GM18502 (cell line): Measurements from ENCODE around the gene IL17RB.

Source experiments
- ATAC-seq: cut with Tn5 transposase; IDR thresholded peaks from one replicate; pipeline ENCODE4 v1.9.1; 2021; ENCODE audit warnings: mild to moderate bottlenecking; ENCODE audit not compliant: unreplicated experiment, poor library complexity

IL17RB gene, protein sequence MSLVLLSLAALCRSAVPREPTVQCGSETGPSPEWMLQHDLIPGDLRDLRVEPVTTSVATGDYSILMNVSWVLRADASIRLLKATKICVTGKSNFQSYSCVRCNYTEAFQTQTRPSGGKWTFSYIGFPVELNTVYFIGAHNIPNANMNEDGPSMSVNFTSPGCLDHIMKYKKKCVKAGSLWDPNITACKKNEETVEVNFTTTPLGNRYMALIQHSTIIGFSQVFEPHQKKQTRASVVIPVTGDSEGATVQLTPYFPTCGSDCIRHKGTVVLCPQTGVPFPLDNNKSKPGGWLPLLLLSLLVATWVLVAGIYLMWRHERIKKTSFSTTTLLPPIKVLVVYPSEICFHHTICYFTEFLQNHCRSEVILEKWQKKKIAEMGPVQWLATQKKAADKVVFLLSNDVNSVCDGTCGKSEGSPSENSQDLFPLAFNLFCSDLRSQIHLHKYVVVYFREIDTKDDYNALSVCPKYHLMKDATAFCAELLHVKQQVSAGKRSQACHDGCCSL

GRCh38 chr3:53846134-53846850, at the start of gene IL17RB, which contains the start of gene CHDH:
IL17RB (plus strand) TSS chr3:53846568; CDS start chr3:53846589, 21 bp downstream.
CHDH (minus strand) TSS chr3:53846419; CDS start chr3:53824008, 22,411 bp downstream.
- peak; percentile 45 for ATAC-seq

GRCh38 chr3:53798144-53798543, 48.2 kb upstream of the IL17RB start:
- ATAC-seq: no peak

GRCh38 chr3:53799338-53799865, 47.0 kb upstream of the IL17RB start:
- no peak for ATAC-seq

DNA sequence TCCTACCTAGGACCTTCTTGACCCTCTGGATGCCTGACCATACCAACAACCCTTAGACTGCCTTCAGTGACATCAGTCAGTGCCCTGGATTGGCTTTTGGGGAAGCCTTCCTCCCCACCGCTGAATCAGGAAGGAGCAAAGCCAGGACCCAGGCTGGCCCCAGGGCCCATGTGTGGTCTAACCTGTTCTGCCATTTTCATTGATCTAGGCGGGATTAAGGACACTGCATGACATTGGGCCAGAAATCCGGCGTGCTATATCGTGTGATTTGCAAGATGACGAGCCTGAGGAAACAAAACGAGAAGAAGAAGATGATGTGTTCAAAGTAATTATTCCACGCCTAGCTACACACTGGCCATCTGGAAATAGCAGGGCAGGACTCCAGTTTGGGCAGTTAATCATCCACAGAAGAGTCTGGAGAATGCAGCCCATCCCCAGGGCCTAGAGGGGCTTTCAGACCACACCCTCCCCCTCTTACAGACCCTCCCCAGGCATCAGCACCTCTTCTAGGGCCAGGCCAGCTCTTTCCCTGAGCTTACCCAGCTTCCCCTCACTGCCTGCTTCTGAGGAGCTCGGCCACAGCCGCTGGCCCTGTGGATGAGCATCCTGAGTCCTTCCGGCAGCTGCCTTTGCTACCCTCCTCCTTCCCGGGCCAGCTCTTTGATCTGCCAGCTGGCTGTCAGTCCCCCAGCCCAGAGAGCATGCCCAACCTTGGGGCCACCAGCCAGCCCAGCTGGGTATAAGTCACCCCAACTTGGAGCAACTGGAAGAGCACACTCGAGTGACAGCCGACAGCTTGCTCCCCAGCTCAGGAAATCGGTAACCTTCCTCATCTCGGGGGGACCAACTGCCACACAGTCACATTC, 46.1 kb upstream of the IL17RB start:
- no peak for ATAC-seq

- ATAC-seq: no peak
Observed at GRCh38 chr3:53801319-53801718, 45.0 kb upstream of the IL17RB start.

DNA sequence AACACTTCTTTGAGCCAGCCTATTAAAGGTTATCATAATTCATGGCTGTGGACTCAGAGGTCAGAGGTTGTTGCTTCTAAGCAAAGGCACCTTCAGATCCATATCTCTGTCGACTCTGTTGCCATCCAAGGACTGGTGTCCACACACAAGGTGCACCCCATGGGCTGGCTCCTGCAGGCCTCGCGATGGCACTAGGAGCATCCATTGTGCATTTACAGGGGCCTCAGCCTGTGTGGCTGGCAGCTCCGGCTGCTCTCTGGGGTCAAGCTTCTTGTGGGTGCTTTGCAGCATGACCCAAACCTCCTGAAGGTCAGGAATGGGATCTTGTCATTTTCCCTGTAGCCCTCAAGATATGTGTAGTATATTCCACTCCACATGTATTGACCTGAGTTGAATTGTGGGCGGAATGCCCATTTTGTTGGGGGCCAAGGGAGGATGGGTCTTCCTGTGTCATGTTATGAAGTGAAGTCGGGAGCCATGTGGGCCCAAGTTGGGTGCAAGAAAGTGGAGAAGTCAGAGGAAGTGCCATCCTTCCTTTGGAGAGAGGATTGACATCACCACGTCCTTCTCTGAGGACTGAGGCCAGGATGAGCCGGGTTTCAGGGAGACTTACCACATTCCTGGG, 44.0 kb upstream of the IL17RB start:
- no peak for ATAC-seq

DNA sequence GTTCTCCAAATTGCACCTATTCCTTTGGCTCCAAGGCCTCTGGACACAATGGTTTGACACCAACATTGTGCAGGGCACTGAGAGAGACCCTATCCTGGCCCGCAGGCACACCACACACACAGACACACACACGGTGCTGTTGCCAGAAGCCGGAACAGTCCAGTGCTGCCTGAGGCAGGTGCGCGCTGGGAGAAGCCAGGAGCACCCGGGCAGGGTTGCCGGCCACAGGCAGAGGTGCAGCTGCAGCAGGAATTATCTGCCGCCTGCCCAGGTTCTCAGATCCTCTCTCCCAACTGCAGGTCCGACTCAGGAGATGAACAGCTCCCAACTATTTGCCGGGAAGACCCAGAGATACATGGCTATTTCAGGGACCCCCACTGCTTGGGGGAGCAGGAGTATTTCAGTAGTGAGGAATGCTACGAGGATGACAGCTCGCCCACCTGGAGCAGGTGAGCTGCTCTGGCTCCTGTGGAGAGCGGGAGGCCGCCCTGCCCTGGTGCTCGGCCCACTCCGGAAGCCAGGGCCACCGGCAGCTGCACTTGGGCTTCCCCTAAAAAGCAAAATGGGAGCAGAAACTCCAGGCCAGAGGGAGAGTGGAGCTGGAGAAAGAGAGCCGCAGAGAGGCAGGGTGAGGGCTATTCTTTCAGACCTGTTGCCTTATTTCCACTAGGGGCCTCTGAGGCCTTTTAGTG, 43.1 kb upstream of the IL17RB start:
- ATAC-seq: no peak

DNA sequence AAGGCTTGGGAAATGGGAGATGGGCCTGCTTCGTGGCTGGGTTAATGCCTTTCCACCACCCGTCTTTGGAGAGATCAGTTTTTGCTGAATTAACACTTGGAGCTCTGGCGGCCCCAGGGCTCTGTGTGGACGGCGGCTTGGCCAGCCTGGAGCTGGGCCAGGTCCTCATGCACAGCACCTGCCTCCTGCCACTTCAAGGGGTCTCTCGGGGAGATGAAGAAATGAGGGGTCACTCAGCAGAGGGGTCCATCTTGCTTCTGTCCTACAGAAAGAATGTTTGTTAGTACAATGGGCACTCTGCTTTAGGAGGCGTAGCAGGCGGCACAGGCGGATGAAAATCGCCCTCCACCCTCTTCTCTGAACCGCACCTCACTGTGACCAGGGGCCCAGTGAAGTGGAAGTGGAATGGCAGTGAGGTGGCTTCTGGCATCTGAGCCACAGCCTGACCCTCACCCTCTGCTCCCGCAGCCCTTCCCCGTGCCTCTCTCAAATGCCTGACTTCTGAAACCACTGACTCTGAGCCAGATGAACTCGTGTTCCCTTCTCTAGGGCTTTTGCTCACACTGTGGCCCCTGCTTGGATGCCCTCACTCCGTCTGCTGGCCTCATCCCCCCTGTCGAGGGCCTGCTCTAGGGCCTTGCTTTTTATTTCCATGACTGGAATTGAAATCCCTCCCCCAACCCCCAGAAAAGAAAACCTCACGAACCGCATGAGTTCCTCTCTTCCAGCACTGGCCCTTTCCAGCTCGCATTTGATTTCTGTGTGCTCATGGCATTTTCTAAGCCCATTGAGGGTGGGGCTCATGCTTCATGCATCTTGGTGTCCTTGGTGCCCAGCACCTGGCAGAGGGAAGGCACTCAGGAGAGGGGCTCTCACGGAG, 42.3 kb upstream of the IL17RB start:
- no peak for ATAC-seq

GRCh38 chr3:53804697-53805462, 41.5 kb upstream of the IL17RB start:
- ATAC-seq: peak; percentile 84

- ATAC-seq: no peak
Observed at GRCh38 chr3:53805463-53806159, 40.8 kb upstream of the IL17RB start.

GRCh38 chr3:53806182-53807116, 39.9 kb upstream of the IL17RB start:
- ATAC-seq: no peak

- ATAC-seq: no peak
Observed at GRCh38 chr3:53807117-53807810, 39.1 kb upstream of the IL17RB start.

DNA sequence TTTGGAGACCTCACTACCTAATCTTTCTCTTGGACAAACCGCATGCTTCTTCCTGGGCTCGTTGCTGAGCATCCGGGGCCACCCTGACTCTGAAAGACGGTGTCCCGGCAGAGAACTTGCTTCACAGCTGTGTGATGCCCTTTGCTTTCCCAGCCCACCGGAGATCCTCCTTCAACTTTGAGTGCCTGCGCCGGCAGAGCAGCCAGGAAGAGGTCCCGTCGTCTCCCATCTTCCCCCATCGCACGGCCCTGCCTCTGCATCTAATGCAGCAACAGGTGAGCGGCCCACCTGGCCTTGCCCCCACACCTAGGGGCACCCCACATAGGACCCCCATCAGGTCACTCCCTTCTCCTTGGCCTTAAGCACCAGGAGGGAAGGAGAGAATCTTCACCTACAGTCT, 37.9 kb upstream of the IL17RB start:
- no peak for ATAC-seq

DNA sequence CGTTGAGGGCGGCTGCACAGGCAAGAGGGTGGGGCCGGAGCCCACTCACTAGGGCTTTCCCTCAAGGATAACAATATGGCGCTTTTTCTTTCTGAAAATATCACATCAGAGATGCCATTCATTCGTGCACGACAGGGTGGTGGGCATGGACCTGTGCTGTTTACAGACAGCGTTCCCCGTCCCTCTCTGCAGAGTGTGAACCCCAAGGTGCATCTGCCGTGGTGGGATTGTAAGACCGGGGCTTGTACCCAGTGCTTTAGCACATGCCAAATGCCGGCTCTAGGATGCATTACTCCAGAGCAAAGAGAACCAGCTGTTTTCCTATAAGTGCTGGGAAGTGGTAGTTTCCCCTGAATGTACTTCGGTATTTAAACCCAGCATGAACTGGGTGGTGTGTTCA, 37.1 kb upstream of the IL17RB start:
- ATAC-seq: no peak

DNA sequence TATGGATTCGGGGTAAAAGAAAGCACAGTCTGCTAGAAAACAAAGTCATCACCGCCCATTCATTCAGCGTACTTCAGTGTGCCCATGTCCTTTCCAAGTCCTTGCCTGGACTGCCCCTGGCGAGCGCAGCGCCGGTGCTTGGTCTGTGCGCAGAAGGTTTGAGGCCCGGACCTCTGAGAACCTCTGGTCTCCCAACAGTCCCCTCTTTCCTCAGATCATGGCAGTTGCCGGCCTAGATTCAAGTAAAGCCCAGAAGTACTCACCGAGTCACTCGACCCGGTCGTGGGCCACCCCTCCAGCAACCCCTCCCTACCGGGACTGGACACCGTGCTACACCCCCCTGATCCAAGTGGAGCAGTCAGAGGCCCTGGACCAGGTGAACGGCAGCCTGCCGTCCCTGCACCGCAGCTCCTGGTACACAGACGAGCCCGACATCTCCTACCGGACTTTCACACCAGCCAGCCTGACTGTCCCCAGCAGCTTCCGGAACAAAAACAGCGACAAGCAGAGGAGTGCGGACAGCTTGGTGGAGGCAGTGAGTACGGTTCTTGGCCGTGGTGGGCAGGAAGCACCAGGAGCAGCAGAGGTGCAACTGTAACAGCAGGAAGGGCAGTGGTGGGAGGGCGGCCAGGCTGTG, 36.5 kb upstream of the IL17RB start:
- ATAC-seq: no peak
